ENCODE results near the gene DYRK1A.

DYRK1A gene

GRCh38 chr21:37565530-37566223 is 199.1 kb downstream of the DYRK1A start:
- no peak overlapping the region for H4K8ac ChIP-seq (ENCODE audit: low read length)
- H3K18ac ChIP-seq (ENCODE audit: low read depth in 1 of 2, low read length in 2 of 2): no peak overlapping the region
- no peak overlapping the region for H2AFZ ChIP-seq (ENCODE audit: low read depth, low read length)
- no peaks in the 10 kb centered on the region for H3K9me3 ChIP-seq (ENCODE audit: control insufficient read depth, low read length)
- peak; percentile 42 for DNase-seq
- H3K9ac ChIP-seq (ENCODE audit: low read length): no peak overlapping the region
- WGBS: 94% methylated on average over 11 of the region's 14 CpGs
- no peak overlapping the region for H4K91ac ChIP-seq (ENCODE audit: low read length)
- peaks cover 16% of the 10 kb centered on the region for H3K4me1 ChIP-seq (ENCODE audit: control insufficient read depth, insufficient read depth, low read depth, low read length)
- no peak overlapping the region for H2BK5ac ChIP-seq (ENCODE audit: low read depth, low read length, poor library complexity, severe bottlenecking)
- no peak overlapping the region for H3K4ac ChIP-seq (ENCODE audit: low read depth in 1 of 2, low read length in 2 of 2)
- no peak overlapping the region for H3K14ac ChIP-seq (ENCODE audit: low read length in 2 of 2)
- H3K36me3 ChIP-seq (ENCODE audit: control insufficient read depth in 1 of 2, insufficient read depth in 2 of 2, low read depth in 1 of 2, low read length in 2 of 2): no peaks in the 10 kb centered on the region
- no peak overlapping the region for H3K4me2 ChIP-seq (ENCODE audit: low read length, poor library complexity, severe bottlenecking)
- no peak overlapping the region for H3K4me3 ChIP-seq (ENCODE audit: insufficient read depth in 1 of 2, low read depth in 1 of 2, low read length in 2 of 2)
- no peak overlapping the region for H2BK15ac ChIP-seq (ENCODE audit: low read depth, poor library complexity, severe bottlenecking)
- H3K79me1 ChIP-seq (replicated peaks; ENCODE audit: low read length, poor library complexity, severe bottlenecking): no peaks in the 10 kb centered on the region
- no peak overlapping the region for H2AK5ac ChIP-seq (ENCODE audit: low read length, severe bottlenecking)
- no peak overlapping the region for H3K27ac ChIP-seq (ENCODE audit: low read length, poor library complexity, severe bottlenecking)
- H2BK120ac ChIP-seq (ENCODE audit: low read depth, low read length): no peak overlapping the region
- H2BK12ac ChIP-seq (ENCODE audit: low read length in 2 of 2): no peak overlapping the region
- H3K23ac ChIP-seq (ENCODE audit: low read length in 2 of 2): no peak overlapping the region
- H3K27me3 ChIP-seq (ENCODE audit: control insufficient read depth in 1 of 2, insufficient read depth in 1 of 2, low read length in 2 of 2): peaks cover 0 to 11% of the 10 kb centered on the region in 2 experiments

GRCh38 chr21:37566790-37567615 is 200.4 kb downstream of the DYRK1A start:
- Histone ChIP-seq H3K36me3 (ENCODE audit: control insufficient read depth in 1 of 2, insufficient read depth in 2 of 2, low read depth in 1 of 2, low read length in 2 of 2) (no peaks in the 10 kb centered on the region), H4K8ac (ENCODE audit: low read length) (no peak overlapping the region), H3K4me3 (ENCODE audit: insufficient read depth in 1 of 2, low read depth in 1 of 2, low read length in 2 of 2) (no peak overlapping the region), H2AFZ (ENCODE audit: low read depth, low read length) (no peak overlapping the region), H3K4me2 (ENCODE audit: low read length, poor library complexity, severe bottlenecking) (no peak overlapping the region), H3K9me3 (ENCODE audit: control insufficient read depth, low read length) (no peaks in the 10 kb centered on the region), H3K9ac (ENCODE audit: low read length) (no peak overlapping the region), H3K18ac (ENCODE audit: low read depth in 1 of 2, low read length in 2 of 2) (no peak overlapping the region), H2BK12ac (ENCODE audit: low read length in 2 of 2) (no peak overlapping the region), H3K23ac (ENCODE audit: low read length in 2 of 2) (no peak overlapping the region), H3K14ac (ENCODE audit: low read length in 2 of 2) (no peak overlapping the region), H2BK5ac (ENCODE audit: low read depth, low read length, poor library complexity, severe bottlenecking) (no peak overlapping the region), H2AK5ac (ENCODE audit: low read length, severe bottlenecking) (no peak overlapping the region), H3K27ac (ENCODE audit: low read length, poor library complexity, severe bottlenecking) (no peak overlapping the region), H3K4ac (ENCODE audit: low read depth in 1 of 2, low read length in 2 of 2) (no peak overlapping the region), H2BK120ac (ENCODE audit: low read depth, low read length) (no peak overlapping the region), H4K91ac (ENCODE audit: low read length) (no peak overlapping the region), H3K27me3 (ENCODE audit: control insufficient read depth in 1 of 2, insufficient read depth in 1 of 2, low read length in 2 of 2) (peaks cover 0 to 23% of the 10 kb centered on the region in 2 experiments), H2BK15ac (ENCODE audit: low read depth, poor library complexity, severe bottlenecking) (no peak overlapping the region), H3K79me1 (replicated peaks; ENCODE audit: low read length, poor library complexity, severe bottlenecking) (no peaks in the 10 kb centered on the region), H3K4me1 (ENCODE audit: control insufficient read depth, insufficient read depth, low read depth, low read length) (peaks cover 16% of the 10 kb centered on the region)
- WGBS: 97% methylated on average over 12 of the region's 14 CpGs
- DNase-seq: no peak

- H2BK5ac ChIP-seq (ENCODE audit: low read depth, low read length, poor library complexity, severe bottlenecking): no peak overlapping the region
- 82% methylated on average over 6 of the region's 6 CpGs for WGBS
- H3K14ac ChIP-seq (ENCODE audit: low read length in 2 of 2): no peak overlapping the region
- H2BK12ac ChIP-seq (ENCODE audit: low read length in 2 of 2): no peak overlapping the region
- H3K4me2 ChIP-seq (ENCODE audit: low read length, poor library complexity, severe bottlenecking): no peak overlapping the region
- H3K4ac ChIP-seq (ENCODE audit: low read depth in 1 of 2, low read length in 2 of 2): no peak overlapping the region
- peaks cover 12% of the 10 kb centered on the region for H3K4me1 ChIP-seq (ENCODE audit: control insufficient read depth, insufficient read depth, low read depth, low read length)
- no peak overlapping the region for H3K18ac ChIP-seq (ENCODE audit: low read depth in 1 of 2, low read length in 2 of 2)
- H2AK5ac ChIP-seq (ENCODE audit: low read length, severe bottlenecking): no peak overlapping the region
- no peak overlapping the region for H3K9ac ChIP-seq (ENCODE audit: low read length)
- no peak overlapping the region for H3K27ac ChIP-seq (ENCODE audit: low read length, poor library complexity, severe bottlenecking)
- no peaks in the 10 kb centered on the region for H3K36me3 ChIP-seq (ENCODE audit: control insufficient read depth in 1 of 2, insufficient read depth in 2 of 2, low read depth in 1 of 2, low read length in 2 of 2)
- no peaks in the 10 kb centered on the region for H3K79me1 ChIP-seq (replicated peaks; ENCODE audit: low read length, poor library complexity, severe bottlenecking)
- no peak for DNase-seq
- no peak overlapping the region for H4K8ac ChIP-seq (ENCODE audit: low read length)
- no peak overlapping the region for H3K4me3 ChIP-seq (ENCODE audit: insufficient read depth in 1 of 2, low read depth in 1 of 2, low read length in 2 of 2)
- H3K9me3 ChIP-seq (ENCODE audit: control insufficient read depth, low read length): no peaks in the 10 kb centered on the region
- no peak overlapping the region for H2BK120ac ChIP-seq (ENCODE audit: low read depth, low read length)
- H3K27me3 ChIP-seq (ENCODE audit: control insufficient read depth in 1 of 2, insufficient read depth in 1 of 2, low read length in 2 of 2): peaks cover 0 to 23% of the 10 kb centered on the region in 2 experiments
- H2AFZ ChIP-seq (ENCODE audit: low read depth, low read length): no peak overlapping the region
- no peak overlapping the region for H4K91ac ChIP-seq (ENCODE audit: low read length)
- H3K23ac ChIP-seq (ENCODE audit: low read length in 2 of 2): no peak overlapping the region
- no peak overlapping the region for H2BK15ac ChIP-seq (ENCODE audit: low read depth, poor library complexity, severe bottlenecking)
Observed at GRCh38 chr21:37568415-37568814, 201.8 kb downstream of the DYRK1A start.

GRCh38 chr21:37568916-37569315 is 202.3 kb downstream of the DYRK1A start:
- Histone ChIP-seq H3K9me3 (ENCODE audit: control insufficient read depth, low read length) (no peaks in the 10 kb centered on the region), H4K91ac (ENCODE audit: low read length) (no peak overlapping the region), H3K36me3 (ENCODE audit: control insufficient read depth in 1 of 2, insufficient read depth in 2 of 2, low read depth in 1 of 2, low read length in 2 of 2) (no peaks in the 10 kb centered on the region), H3K4me3 (ENCODE audit: insufficient read depth in 1 of 2, low read depth in 1 of 2, low read length in 2 of 2) (no peak overlapping the region), H3K4ac (ENCODE audit: low read depth in 1 of 2, low read length in 2 of 2) (no peak overlapping the region), H2BK12ac (ENCODE audit: low read length in 2 of 2) (no peak overlapping the region), H3K9ac (ENCODE audit: low read length) (no peak overlapping the region), H3K79me1 (replicated peaks; ENCODE audit: low read length, poor library complexity, severe bottlenecking) (no peaks in the 10 kb centered on the region), H3K4me2 (ENCODE audit: low read length, poor library complexity, severe bottlenecking) (no peak overlapping the region), H2AFZ (ENCODE audit: low read depth, low read length) (no peak overlapping the region), H3K27ac (ENCODE audit: low read length, poor library complexity, severe bottlenecking) (no peak overlapping the region), H4K8ac (ENCODE audit: low read length) (no peak overlapping the region), H2AK5ac (ENCODE audit: low read length, severe bottlenecking) (no peak overlapping the region), H3K4me1 (ENCODE audit: control insufficient read depth, insufficient read depth, low read depth, low read length) (peaks cover 7% of the 10 kb centered on the region), H2BK15ac (ENCODE audit: low read depth, poor library complexity, severe bottlenecking) (no peak overlapping the region), H3K14ac (ENCODE audit: low read length in 2 of 2) (no peak overlapping the region), H2BK120ac (ENCODE audit: low read depth, low read length) (no peak overlapping the region), H3K27me3 (ENCODE audit: control insufficient read depth in 1 of 2, insufficient read depth in 1 of 2, low read length in 2 of 2) (peaks cover 0 to 23% of the 10 kb centered on the region in 2 experiments), H2BK5ac (ENCODE audit: low read depth, low read length, poor library complexity, severe bottlenecking) (no peak overlapping the region), H3K23ac (ENCODE audit: low read length in 2 of 2) (no peak overlapping the region), H3K18ac (ENCODE audit: low read depth in 1 of 2, low read length in 2 of 2) (no peak overlapping the region)
- WGBS: 87% methylated on average over 5 of the region's 5 CpGs
- DNase-seq: no peak

All from mesenchymal stem cell (in vitro differentiated cells and primary cell).